Osteoblast (primary cell): ENCODE measurements around the gene COG5. TPM values are rescaled to one million over a fixed set of nuclear protein-coding genes. Genes with fewer than 3 reads are reported as not detected.

ENCODE experiments used
- DNase-seq: peaks from one replicate; pipeline ENCODE4 v3.0.0; 2011; ENCODE audit warnings: low spot score, mixed read lengths; ENCODE audit not compliant: insufficient read length; ENCODE audit errors: missing footprints
- H2AFZ ChIP-seq: 2 replicates; pipeline ENCODE4 v1.6.0; 2011; ENCODE audit warnings: mild to moderate bottlenecking, low read length
- H3K27ac ChIP-seq: 2 replicates; pipeline ENCODE4 v1.5.1; 2011; ENCODE audit warnings: mild to moderate bottlenecking, low read depth, low read length, moderate library complexity
- H3K27me3 ChIP-seq: 2 replicates; pipeline ENCODE4 v1.6.0; 2012; ENCODE audit warnings: mild to moderate bottlenecking, control low read depth, inconsistent platforms, low read length, moderate library complexity; ENCODE audit not compliant: insufficient read depth
- H3K36me3 ChIP-seq: 2 replicates; pipeline ENCODE4 v1.5.1; 2011; ENCODE audit warnings: mild to moderate bottlenecking, low read length, control low read depth, moderate library complexity; ENCODE audit not compliant: insufficient read depth
- H3K4me1 ChIP-seq: 2 replicates; pipeline ENCODE4 v1.5.1; 2011; ENCODE audit warnings: mild to moderate bottlenecking, low read length, control low read depth, moderate library complexity; ENCODE audit not compliant: insufficient read depth
- H3K4me2 ChIP-seq: 2 replicates; pipeline ENCODE4 v1.6.0; 2011; ENCODE audit warnings: mild to moderate bottlenecking, low read length; ENCODE audit not compliant: insufficient read depth
- H3K4me3 ChIP-seq: fragments of 200-600 bp; sonication (generic); 3 replicates; pipeline ENCODE4 v1.5.1; 2012; ENCODE audit warnings: mild to moderate bottlenecking, low read length, inconsistent platforms; ENCODE audit not compliant: insufficient read depth
- H3K79me2 ChIP-seq: 2 replicates; pipeline ENCODE4 v1.6.0; 2012; ENCODE audit warnings: mild to moderate bottlenecking, low read length, control low read depth, inconsistent platforms; ENCODE audit not compliant: insufficient read depth
- H3K9me3 ChIP-seq: 2 replicates; pipeline ENCODE4 v1.5.1; 2011; ENCODE audit warnings: low read depth, low read length, control low read depth
- H4K20me1 ChIP-seq: 2 replicates; pipeline ENCODE4 v1.6.0; 2012; ENCODE audit warnings: mild to moderate bottlenecking, low read length, control low read depth; ENCODE audit not compliant: insufficient read depth
- CTCF ChIP-seq: IDR thresholded peaks from 2 replicates; pipeline ENCODE4 v1.5.1; 2011; ENCODE audit warnings: mild to moderate bottlenecking, low read depth, low read length, moderate library complexity; ENCODE audit errors: extremely low read depth
- total RNA-seq: library from RNA; depleted of rRNA; stranded (reverse); fragments of >200 nt; gene quantifications from 2 replicates; pipeline ENCODE4 v1.2.3, GENCODE V29; 2012

Gene COG5
- total RNA-seq, 1 donor = 29.7 TPM

GRCh38 chr7:107172276-107173032 is 391.3 kb downstream of the COG5 start:
- H3K27ac ChIP-seq = no peak overlapping the region
- H3K4me2 ChIP-seq = peak overlapping the region; percentile 35
- no peak overlapping the region for H2AFZ ChIP-seq
- H3K4me3 ChIP-seq = no peak overlapping the region
- no peaks in the 10 kb centered on the region for H3K9me3 ChIP-seq
- peaks cover 72% of the 10 kb centered on the region for H3K79me2 ChIP-seq
- no peaks in the 10 kb centered on the region for H3K36me3 ChIP-seq
- no peaks in the 10 kb centered on the region for H3K27me3 ChIP-seq
- H4K20me1 ChIP-seq = peaks cover 50% of the 10 kb centered on the region
- peaks cover 15% of the 10 kb centered on the region for H3K4me1 ChIP-seq
- DNase-seq = no peak
- TF ChIP-seq CTCF = no peak

DNA sequence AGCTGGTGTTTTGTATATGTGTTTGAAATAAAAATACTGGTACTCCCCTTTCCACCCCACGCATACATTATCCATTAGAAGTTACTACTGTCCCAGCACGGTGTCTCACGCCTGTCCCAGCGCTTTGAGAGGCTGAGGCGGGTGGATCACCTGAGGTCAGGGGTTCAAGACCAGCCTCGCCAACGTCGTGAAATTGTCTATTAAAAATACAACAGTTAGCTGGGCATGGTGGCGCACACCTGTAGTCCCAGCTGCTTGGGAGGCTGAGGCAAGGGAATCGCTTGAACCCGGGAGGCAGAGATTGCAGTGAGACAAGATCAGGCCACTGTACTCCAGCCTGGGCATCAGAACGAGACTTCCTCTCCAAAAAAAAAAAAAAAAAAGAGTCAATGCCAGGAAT is 392.2 kb downstream of the COG5 start:
- Histone ChIP-seq H3K36me3 (no peaks in the 10 kb centered on the region), H3K27me3 (no peaks in the 10 kb centered on the region), H3K4me1 (peaks cover 16% of the 10 kb centered on the region), H2AFZ (no peak overlapping the region), H3K27ac (no peak overlapping the region), H3K79me2 (peaks cover 62% of the 10 kb centered on the region), H3K9me3 (no peaks in the 10 kb centered on the region), H3K4me3 (no peak overlapping the region), H4K20me1 (peaks cover 43% of the 10 kb centered on the region), H3K4me2 (no peak overlapping the region)
- DNase-seq = no peak
- TF ChIP-seq CTCF = no peak

GRCh38 chr7:107170051-107170915 is 393.4 kb downstream of the COG5 start:
- Histone ChIP-seq H3K27me3 (no peaks in the 10 kb centered on the region), H3K4me2 (peak overlapping the region; percentile 82), H3K36me3 (no peaks in the 10 kb centered on the region), H3K79me2 (peaks cover 53% of the 10 kb centered on the region), H3K4me1 (peaks cover 18% of the 10 kb centered on the region), H4K20me1 (peaks cover 36% of the 10 kb centered on the region), H3K4me3 (peak overlapping the region; percentile 88), H3K27ac (peak overlapping the region; percentile 74), H2AFZ (peak overlapping the region; percentile 27), H3K9me3 (no peaks in the 10 kb centered on the region)
- peak; percentile 36 for DNase-seq
- no peak for TF ChIP-seq CTCF
